ENCODE data around the gene C1orf232.

Gene C1orf232

DNA sequence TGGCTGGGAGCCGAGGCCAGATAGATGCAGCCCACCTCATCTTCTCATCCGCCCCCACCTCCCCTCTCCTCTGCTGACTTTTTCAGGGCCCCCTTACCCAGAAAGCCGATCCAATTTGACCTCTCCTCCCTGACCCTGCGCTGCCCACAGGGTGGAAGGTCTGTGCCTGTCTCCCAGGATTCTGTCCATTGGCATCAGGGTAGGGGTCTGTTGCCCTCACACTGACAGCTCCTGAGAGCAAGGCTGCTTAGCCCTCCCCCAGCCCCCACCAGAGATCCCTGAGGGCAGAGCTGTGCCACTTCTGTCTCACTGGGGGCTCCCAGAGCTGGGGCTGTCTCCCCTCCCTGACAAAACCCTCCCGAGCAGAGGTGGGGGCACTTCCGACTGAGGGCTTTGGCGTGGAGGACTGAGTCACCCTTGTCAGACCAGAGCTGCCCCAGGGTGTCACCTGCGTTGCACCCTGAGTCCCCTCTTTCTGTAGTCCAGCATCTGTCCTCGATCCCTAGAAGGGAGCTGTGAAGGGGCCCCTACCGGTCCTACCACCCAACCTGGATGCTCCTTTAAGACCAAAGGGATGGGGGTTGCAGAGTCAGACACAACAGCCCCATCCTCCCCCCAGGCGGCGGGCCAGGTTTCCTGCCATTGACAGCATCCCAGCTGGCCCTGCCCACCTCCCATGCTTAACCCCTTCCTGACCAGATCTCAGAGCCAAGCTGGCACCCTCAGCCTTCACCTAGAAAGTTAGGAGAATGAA, 12.3 kb downstream of the C1orf232 start:
- DNase-seq (ENCODE audit: low spot score) = no peak

DNA sequence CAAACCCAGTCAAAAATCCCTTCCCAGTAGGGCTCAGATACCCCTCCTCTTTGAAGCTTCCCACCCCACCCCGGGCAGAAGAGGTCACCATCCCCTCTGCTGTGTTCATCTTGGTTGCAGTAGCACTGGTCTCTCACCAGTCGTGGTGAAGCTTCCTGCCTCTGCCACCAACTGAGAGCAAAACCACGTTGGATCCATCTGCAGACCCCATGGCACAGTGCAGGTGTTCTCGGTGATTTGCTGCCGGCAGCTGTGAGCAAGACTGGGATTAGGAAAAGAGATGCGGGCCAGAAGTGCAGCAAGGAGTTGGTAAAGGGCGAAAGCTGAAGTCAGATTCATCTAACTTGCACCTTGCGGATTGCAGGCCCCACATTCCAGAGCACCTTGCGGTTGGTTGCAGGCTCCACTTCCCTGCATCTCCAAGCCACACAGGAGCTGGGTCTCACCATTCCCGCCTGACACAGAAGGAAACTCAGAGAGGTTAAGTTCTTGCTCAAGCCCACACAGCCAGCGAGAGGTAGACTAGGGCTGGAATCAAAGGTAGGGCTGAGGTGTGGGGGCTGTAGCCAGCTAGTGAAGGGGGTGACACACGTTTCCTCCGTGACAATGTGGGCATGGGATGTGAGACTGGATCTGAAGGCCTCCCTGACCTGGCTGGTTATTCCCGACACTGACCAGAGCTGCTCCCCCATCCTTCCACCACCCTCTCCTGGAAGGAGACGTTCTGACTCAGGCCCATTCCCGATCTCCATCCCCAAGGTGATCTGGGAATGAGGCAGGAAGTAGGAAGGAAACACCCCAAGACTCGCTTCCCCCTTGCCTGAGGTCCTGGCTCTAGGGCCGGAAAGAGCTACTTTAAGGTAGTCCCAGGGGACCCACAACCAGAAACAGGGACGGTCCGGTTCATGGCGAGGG, 13.1 kb downstream of the C1orf232 start:
- DNase-seq (ENCODE audit: low spot score) = no peak

DNA sequence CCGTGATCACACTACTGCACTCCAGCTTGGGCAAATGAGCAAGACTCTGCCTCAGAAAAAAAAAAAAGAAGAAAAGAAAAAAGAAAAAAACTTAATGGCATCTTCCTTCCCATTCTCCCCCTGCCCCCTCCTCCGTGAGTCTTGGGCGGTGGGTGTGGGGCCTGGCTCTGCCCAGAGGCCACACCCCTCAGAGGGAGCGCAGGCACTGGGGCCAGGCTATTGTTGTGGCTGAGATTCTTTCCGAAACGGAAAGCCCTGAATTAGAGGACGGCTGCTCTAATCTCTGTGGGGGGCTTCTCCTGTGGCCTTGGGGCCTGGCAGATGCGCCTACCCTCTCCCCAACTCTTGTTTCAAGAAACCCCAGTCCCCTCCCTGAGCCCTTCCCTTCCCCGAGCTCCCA, 14.0 kb downstream of the C1orf232 start:
- no peak for DNase-seq (ENCODE audit: low spot score)

DNA sequence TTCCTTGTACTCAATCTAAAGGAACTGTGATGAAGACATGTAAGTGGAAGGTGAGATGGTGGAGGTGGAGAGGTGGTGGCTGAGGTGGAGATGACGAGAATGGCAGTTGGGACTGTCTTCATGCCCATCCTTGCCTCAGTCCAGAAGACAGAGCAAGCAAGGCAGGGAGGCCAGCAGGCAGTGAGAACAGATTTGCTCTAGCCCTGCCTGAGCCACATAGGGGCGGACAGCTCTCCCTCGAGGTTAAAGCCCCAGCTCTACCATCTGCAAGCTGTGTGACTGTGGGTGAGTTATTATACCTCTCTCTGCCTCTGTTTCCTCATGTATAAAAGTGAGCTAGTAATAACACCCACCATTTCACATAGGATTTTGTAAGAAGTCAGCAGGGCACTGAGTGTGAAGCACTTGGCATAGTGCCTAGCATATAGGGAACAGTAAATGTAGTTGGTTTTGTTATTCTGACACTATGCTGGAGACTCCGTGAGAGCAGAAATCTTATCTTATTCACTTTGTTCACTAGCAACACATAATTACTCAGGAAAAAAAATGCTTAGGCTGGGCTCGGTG, 14.7 kb downstream of the C1orf232 start:
- DNase-seq (ENCODE audit: low spot score) = no peak

DNA sequence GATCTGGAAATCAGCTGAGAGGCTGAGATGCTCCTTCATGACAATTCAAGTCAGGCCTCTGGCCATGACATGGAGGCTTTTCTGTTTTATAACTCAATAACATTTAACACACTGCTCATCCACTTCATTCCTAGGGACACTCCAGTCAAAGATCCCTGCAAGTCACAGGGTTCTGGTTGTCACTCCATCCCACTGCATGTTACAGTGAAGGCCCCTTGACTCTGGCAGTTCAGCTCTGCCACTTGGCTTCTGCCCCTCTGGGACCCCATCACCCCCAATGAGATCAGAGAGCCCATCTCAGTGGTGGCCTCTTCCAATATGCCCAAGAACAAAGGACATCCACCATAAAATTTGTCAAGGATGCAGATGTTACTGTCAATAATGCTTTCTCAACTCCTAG, 19.9 kb downstream of the C1orf232 start:
- no peak for DNase-seq (ENCODE audit: low spot score)

DNA sequence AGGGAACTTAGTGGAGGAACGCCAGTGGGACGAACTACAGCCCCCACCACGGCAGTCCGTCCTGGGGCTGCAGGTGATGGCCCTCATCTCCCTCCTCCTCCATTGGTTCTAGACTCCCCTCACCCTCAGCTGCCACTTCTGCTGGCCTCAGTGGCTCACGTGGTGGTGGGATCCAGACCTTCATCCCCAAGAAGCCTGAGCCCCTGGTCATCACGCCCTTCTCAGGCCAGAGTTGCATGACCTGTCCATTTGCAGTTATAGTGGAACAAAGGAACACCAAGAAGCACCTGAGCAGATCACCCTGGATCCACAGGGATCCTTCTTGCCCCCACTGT, 22.8 kb downstream of the C1orf232 start:
- DNase-seq (ENCODE audit: low spot score) = no peak

DNA sequence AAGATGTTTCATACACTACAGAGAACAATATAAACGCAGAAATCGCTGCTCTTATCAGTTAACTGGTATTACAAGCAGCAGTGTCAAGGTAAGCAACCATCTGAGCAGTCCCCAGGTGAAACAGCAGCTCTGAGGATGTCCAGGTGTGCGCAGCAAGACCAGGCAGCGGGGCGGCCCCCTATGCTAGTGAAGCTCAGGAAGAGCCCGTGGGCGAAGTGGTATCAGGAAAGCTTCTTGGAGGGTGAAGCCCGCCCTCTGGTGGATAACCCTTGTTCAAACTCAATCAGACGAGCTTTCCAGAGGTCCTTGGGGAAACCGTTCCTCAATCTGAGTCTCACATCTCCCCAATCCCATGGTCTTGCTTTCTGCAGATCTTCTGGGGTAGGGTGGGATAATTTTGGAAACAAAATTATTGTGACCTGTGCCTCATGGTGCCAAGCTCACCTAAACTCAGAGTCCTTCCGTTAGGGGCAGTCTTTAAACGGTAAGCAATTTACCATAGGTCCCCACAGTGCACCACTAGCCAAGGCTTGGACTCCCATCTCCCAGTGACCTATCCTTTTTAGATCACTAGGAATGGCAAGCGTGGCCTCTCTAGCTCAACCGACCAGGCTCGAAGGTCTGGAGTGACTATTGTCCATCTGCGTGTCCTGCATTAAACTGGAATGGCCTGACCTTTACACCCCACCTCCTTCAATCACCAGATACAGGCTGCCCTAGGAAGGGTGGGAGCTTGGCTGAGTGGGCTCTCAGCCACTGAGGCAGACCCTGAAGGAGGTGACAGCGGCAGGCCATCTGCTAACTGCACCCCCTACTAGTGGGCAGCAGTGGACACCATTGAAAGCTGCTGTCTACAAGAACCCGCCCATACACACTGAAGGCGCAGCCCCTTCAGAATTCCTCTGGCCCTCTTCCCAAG, 23.5 kb downstream of the C1orf232 start:
- peak; percentile 91 for DNase-seq (ENCODE audit: low spot score)

DNA sequence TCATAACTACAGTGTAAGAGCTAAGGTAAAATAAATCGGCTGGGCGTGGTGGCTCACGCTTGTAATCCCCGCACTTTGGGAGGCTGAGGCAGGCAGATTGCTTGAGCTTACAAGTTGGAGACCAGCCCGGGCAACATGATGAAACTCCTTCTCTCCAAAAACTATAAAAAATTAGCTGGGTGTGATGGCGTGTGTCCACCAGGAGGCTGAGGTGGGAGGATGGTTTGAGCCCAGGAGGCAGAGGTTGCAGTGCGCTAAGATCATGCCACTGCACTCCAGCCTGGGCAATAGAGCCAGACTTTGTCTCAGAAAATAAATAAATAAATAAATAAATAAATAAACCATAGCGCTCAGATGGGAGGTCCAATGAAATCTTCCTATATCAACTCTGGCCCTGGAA, 26.6 kb downstream of the C1orf232 start:
- DNase-seq (ENCODE audit: low spot score) = no peak

DNA sequence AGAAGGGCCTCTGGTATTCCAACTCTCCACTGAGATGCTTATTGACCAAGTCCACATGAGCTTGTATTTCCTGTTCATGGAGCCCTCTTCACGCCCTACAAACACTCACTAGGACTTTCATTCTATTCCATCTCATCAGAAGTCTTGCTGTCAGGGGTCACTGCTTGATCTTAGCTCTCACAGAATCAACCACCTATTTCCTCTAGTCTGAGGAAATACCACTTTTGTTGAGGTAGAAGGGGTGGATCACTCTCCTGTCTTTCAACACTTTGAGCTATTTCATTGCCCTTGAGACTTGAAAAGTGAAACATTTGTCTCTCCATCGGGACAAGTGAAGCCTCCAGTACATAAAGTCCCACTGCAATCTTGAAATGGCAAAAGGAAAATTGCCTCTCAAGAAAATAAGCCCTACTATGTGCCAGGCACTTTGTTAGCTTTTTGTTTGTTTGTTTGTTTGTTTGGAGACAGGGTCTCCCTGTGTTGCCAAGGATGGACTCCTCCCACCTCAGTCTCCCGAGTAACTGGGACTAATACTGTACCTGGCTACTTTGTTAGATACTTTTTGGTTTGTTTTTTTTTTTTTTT, 29.7 kb downstream of the C1orf232 start:
- no peak for DNase-seq (ENCODE audit: low spot score)

DNA sequence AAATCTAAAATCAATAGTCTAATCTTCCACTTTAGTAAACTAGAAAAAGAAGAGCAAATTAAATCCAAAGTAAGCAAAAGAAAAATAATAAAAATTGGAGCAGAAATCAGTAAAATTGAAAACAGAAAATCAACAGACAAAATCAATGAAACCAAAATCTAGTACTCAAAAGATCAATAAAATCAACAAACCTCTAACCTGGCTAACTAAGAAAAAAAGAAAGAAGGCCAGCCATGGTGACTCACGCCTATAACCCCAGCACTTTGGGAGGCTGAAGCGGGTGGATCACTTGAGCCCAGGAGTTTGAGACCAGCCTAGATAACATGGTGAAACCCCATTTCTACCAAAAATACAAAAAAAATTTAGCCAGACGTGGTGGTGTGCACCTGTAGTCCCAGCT, 34.3 kb downstream of the C1orf232 start:
- no peak for DNase-seq (ENCODE audit: low spot score)

DNA sequence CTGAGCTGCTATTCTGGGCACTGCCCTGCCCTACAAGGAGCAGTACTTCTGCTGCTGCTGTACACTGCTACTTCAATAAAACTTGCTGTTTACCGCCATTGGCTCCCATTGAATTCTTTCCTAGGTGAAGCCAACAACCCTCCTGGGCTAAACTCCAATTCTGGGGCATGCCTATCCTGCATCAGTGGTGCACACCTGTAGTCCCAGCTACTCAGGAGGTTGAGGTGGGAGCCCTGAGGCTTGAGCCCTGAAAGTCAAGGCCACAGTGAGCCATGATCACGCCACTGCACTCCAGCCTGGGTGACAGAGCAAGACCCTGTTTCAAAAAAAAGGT, 36.0 kb downstream of the C1orf232 start:
- no peak for DNase-seq (ENCODE audit: low spot score)

DNA sequence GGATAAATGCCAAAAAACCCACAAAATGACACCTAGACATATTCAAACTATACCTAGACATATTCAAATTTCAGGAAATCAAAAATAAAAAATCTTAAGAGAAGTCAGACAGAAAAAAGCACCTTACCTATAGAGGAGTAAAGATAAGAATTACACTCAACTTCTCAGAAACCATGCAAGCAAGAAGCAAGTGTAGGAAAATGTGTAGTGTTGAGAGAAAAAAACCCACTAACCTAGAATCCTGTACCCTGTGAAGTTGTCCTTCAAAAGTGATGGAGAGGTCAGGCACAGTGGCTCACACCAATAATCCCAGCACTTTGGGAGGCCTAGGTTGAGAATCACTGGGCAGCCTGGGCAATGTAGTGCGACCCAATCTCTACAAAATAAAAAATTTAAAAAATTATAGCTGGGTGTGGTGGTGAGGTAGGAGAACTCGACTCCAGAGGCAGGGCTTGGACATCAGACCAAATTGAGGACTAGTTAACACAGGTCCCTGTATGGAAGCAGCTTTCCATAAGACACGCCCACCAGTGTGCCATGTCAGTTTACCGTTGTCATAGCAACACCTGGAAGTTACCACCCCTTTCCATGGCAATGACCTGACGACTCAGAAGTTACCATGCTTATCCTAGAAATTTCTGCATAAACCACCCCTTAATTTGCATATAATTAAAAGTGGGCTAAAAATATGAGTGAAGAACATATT, 36.5 kb downstream of the C1orf232 start:
- no peak for DNase-seq (ENCODE audit: low spot score)

DNA sequence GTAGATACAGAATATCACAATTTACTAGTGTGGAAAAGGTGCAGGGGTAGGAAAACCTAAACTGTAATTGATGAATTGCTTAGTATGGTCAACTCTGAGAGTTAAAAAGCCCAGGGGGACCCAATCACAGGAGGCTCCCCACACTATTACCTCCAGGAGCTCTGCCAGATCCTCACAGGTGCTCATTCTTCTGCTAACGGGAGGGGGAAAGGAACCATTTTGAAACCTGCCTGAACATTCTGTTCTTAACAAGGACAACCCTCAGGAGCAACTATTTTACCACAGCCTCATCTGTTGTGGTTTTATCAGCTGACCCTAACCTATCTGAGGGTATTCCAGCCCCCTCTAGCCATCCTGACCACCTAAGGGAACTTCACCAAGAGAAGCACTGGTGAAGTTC, 38.1 kb downstream of the C1orf232 start:
- DNase-seq (ENCODE audit: low spot score) = no peak

DNA sequence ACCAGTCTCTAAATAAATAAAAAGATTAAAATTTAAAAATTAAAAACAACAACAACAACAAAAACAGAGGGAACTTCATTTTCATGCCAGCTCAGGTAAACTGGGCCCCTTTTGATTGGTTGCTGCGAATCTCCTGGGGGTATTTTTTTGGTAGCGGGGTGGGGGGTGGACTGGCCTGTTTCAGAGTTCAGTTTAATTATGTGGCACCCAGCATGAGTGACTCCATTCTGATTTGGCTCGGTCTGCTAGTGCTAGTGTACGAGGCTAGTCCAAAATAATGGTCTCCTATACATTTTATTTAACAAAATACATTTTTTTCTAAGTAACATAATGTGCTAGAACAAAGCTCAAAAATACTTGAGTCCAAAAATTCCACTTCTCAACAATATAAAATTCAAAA, 39.0 kb downstream of the C1orf232 start:
- no peak for DNase-seq (ENCODE audit: low spot score)

DNA sequence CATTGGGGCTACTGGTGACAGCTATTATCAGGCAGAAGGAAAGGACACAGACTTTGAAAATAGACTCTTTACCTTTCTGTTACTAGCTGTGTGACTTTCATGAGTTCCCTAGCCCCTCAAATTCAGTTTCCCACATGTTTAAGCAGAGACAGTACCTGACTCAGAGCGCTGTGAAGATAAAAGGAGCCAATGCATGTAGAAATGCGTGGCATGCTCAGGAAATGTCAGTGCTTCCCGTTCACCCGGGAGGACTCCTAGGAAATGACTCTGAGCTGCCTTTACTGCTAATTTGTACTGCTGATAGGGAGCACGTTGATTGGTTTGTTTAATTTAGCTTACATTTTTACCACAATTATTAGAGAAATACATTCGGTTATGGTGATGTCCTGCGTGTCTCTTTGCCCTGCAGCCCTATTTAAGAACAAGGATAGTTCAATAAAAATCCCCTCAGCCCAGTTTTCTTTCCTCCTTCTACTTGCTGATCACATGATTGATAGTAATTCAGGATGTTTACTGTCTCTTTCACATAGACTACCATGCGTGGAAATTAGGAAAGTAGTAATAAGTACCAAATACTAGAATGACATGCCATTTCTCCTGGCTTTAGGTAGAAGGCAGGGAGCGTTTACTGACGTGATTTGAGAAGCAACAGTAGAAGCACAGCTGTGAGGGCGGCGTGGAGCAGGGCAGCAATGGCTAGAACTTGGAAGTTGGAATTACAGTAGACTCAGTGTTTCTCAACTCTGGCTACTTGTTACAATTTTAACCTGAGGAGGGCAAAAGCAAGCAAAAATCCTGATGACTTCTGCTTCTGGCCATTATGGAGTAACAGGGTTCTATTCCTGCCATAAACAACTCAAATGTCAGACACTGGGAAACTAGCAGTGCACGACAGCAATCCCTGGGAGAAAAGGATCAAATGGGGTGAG, 41.3 kb downstream of the C1orf232 start:
- peak; percentile 16 for DNase-seq (ENCODE audit: low spot score)

DNA sequence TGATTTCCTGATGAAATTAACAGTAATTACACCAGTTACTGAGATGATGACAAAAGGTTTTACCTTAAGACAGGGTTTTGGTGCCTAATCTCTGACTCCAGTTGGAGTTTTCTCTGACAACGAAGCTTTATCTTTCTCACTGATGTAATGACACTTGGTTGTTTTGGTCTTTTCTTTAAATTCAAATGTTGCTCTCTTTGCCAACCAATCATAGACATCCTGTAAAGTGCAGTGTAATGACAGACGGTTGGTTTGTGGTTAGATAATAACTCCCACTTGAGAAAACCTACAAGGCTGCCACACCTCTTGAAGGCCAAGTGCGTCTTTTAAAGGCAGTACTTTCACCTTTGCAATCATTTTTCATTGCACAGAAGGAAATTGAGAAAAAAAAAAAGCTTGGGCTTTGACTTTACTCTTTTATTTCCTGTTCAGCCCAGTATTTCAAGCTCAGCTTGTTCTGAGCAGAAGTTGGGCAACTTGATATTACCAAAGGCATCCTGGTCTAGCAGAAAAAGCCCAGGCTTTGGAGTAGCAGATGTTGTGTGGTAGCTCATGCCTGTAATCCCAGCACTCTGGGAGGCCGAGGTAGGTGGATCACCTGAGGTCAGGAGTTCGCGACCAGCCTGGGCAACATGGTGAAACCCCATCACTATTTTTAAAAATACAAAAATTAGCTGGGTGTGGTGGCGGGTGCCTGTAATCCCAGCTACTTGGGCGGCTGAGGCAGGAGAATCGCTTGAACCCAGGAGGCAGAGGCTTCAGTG, 42.3 kb downstream of the C1orf232 start:
- DNase-seq (ENCODE audit: low spot score) = no peak

DNA sequence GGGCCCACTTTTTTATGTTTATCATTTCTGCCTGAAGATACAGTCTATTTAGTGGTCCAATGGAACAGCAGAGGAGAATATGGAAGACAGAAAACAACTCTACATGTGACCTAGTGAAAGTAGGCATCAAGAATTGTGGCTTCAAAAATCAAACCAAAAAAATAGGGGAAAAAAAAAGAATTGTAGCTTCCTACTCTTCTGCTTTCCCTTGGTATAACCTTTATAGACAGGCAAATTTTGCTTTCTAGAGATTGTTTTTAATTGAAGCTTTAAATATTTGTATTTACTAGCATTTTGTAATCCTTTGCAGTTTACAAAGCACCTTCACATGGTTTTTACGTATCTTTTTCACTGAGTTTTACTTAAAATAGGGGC, 42.8 kb downstream of the C1orf232 start:
- DNase-seq (ENCODE audit: low spot score) = no peak

DNA sequence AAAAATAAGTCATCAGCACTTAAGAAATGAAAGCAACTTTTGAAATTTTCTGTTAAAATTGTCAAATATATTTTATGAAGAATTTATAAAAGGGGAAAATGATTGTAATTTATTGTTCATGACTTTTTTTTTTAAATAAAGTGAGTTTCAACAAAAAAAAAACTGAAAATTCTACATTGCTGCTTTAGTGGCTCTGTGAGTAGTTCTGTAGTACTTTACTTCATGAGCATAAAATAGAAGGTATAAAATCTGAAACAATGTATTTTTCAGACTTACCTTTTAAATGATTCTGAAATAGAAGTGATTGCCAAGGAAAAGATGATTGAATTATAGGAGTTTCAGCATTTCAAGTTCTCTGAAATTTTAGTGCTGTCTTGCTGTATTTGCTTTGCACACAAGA, 43.4 kb downstream of the C1orf232 start:
- DNase-seq (ENCODE audit: low spot score) = no peak

All from Ammon's horn (tissue), 1 donor.